Natural killer cell (primary cell): ENCODE measurements around the gene DUSP3. TPM values are rescaled to one million over a fixed set of nuclear protein-coding genes. Genes with fewer than 3 reads are reported as not detected.

Experiments used
- ATAC-seq, 3 donors: fragments of 150-1000 bp in 2 of 3; fragments of 200-7000 bp in 1 of 3; cut with Tn5 transposase; 1 replicate in 1 of 3; 2 replicates in 2 of 3; pipeline ENCODE4 v1.10.0; 2021; ENCODE audit warnings: mild to moderate bottlenecking in 2 of 3, moderate library complexity in 2 of 3
- DNase-seq, 2 donors: peaks; one replicate each; pipeline versions ENCODE4 v3.0.0 to v3.0.0-alpha.2; 2013 to 2021; ENCODE audit warnings: mixed read lengths in 1 of 2
- H3K27ac ChIP-seq: one replicate; pipeline ENCODE4 v1.5.1; 2013; ENCODE audit warnings: mild to moderate bottlenecking, low read length
- H3K27me3 ChIP-seq: one replicate; pipeline ENCODE4 v1.6.1; 2013; ENCODE audit warnings: low read length; ENCODE audit not compliant: control insufficient read depth, insufficient read depth
- H3K36me3 ChIP-seq: one replicate; pipeline ENCODE4 v1.6.1; 2013; ENCODE audit warnings: low read length; ENCODE audit not compliant: control insufficient read depth, insufficient read depth
- H3K4me1 ChIP-seq: one replicate; pipeline ENCODE4 v1.6.1; 2013; ENCODE audit warnings: low read length; ENCODE audit not compliant: control insufficient read depth, insufficient read depth
- H3K4me3 ChIP-seq: one replicate; pipeline ENCODE4 v1.5.1; 2013; ENCODE audit warnings: low read length
- H3K9me3 ChIP-seq: one replicate; pipeline ENCODE4 v1.6.1; 2013; ENCODE audit warnings: low read length; ENCODE audit not compliant: control insufficient read depth, insufficient read depth
- H3K27ac Mint-ChIP-seq, 2 donors: one replicate each; pipeline ENCODE4 v1.8.0; 2022; ENCODE audit warnings: mild to moderate bottlenecking in 2 of 2, mixed read lengths in 2 of 2, moderate library complexity in 1 of 2
- H3K27me3 Mint-ChIP-seq, 2 donors: one replicate each; pipeline ENCODE4 v1.8.0; 2022; ENCODE audit warnings: low read depth in 2 of 2, mixed read lengths in 2 of 2
- H3K36me3 Mint-ChIP-seq: one replicate; pipeline ENCODE4 v1.8.0; 2022; ENCODE audit warnings: mixed read lengths
- H3K4me1 Mint-ChIP-seq, 2 donors: one replicate each; pipeline ENCODE4 v1.8.0; 2022; ENCODE audit warnings: mixed read lengths in 2 of 2
- H3K4me3 Mint-ChIP-seq: one replicate; pipeline ENCODE4 v1.8.0; 2022; ENCODE audit warnings: mild to moderate bottlenecking, moderate library complexity, mixed read lengths
- H3K9me3 Mint-ChIP-seq, 2 donors: one replicate each; pipeline ENCODE4 v1.8.0; 2022; ENCODE audit warnings: mixed read lengths in 2 of 2
- CTCF ChIP-seq: fragments of 200-600 bp; IDR thresholded peaks from one replicate; pipeline ENCODE4 v1.8.0; 2022; ENCODE audit warnings: antibody characterized with exemption
- WGBS: methylation state at CpG from one replicate; pipeline ENCODE4 v1.1.7; 2013; ENCODE audit warnings: missing lambda C conversion rate; ENCODE audit not compliant: insufficient coverage; 5-methylcytosine and 5-hydroxymethylcytosine counted together
- intact Hi-C: fragments of 100-400 bp; cut with micrococcal nuclease; formaldehyde crosslinking; loops from one replicate; pipeline ENCODE4 v1.14.2; 2022
- total RNA-seq, 4 donors: library from RNA; stranded (reverse); fragments of 120-200 nt in 1 of 4; gene quantifications; one replicate each; pipeline versions ENCODE4 v1.2.3 to v1.2.4, GENCODE V29; 2013 to 2022

DUSP3 gene
- total RNA-seq, 3 donors from 2014 or later (not counting 1 experiment from before 2014, with no cell fraction given): 6.3 to 15.9 (median 12.9) TPM

DNA sequence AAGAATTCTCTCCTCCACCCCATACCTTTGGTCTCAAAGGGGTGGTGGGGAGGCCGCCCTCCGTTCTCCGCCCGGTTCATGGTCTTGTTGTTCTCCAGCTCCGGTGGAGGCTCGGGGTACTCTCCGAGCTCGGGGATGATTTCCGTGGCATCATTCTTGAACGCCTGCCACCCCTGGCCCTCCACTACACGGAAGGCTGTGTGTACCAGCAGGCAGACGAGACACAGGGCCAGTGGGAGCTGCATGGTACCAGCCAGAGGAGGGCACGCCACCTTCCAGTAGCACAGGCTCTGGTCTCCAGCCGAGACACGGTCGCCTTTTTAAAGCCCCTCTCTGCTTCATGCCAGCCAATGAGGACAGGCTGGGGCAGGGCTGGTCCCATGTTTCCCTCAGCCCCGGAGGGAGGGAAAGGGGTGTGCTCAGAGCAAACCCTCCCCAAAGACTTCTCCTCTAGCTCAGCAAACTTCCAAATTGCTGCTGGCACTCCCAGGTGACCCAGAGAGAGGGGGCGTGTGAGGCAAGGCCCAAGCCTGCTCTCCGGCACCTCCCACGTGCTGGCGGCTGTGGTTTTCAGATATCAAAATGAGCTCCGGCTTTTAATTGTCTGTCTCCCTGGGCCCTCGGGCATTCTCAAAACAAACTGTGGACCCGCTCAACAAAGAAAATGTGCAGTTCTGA lies 20.1 kb downstream of the DUSP3 start, which contains the start of gene SOST:
TSS of gene SOST (minus strand) at position 295 of the 678 bp plus-strand sequence. CDS start at position 245, 50 bp downstream.
- H3K27me3 Mint-ChIP-seq: peaks cover 32 to 37% of the 10 kb centered on the region in 2 donors
- Histone ChIP-seq H3K36me3 (no peaks in the 10 kb centered on the region), H3K4me3 (no peak within 1 kb of the TSS), H3K4me1 (peaks cover 51% of the 10 kb centered on the region), H3K27me3 (peaks cover 39% of the 10 kb centered on the region), H3K9me3 (no peaks in the 10 kb centered on the region), H3K27ac (no peak within 1 kb of the TSS)
- no peak for TF ChIP-seq CTCF
- DNase-seq: no peak
- intact Hi-C loops: no loop called here
- H3K36me3 Mint-ChIP-seq: no peaks in the 10 kb centered on the region
- H3K4me1 Mint-ChIP-seq: peaks cover 17 to 30% of the 10 kb centered on the region in 2 donors
- no peaks in the 10 kb centered on the region for H3K9me3 Mint-ChIP-seq
- no peak within 1 kb of the TSS for H3K27ac Mint-ChIP-seq
- H3K4me3 Mint-ChIP-seq: no peak within 1 kb of the TSS
- WGBS: 82% methylated on average over 24 of the region's 24 CpGs
- no peak for ATAC-seq

DNA sequence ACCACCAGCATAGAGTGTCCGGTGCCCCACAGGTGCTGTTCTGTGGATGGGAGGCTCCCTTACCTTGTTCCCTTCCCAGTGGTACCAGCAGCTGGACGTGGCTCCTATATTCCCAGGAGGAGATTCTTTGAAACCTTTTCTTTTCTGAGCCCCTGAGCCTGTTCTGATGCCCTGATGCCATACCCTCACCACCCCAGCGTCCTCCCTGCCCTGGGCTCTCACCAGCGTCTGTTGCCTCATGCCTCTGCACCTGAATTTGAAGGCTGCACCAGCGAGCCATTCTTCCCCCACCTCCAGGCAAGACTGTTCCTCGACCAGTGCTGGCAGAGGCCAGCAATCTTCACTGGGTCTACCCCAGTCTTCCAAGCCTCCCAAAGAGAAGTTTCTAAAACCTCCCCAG lies 20.7 kb downstream of the DUSP3 start:
- Mint-ChIP-seq H3K36me3 (no peaks in the 10 kb centered on the region), H3K27me3 (peaks cover 37 to 38% of the 10 kb centered on the region in 2 donors), H3K4me3 (no peak overlapping the region), H3K4me1 (peaks cover 22 to 36% of the 10 kb centered on the region in 2 donors), H3K27ac (no peak overlapping the region), H3K9me3 (no peaks in the 10 kb centered on the region)
- H3K36me3 ChIP-seq: no peaks in the 10 kb centered on the region
- peaks cover 56% of the 10 kb centered on the region for H3K4me1 ChIP-seq
- TF ChIP-seq CTCF: no peak
- WGBS: 71% methylated on average over 6 of the region's 6 CpGs
- no peak overlapping the region for H3K4me3 ChIP-seq
- no peak for DNase-seq
- no peaks in the 10 kb centered on the region for H3K9me3 ChIP-seq
- ATAC-seq: no peak
- H3K27me3 ChIP-seq: peaks cover 39% of the 10 kb centered on the region
- H3K27ac ChIP-seq: no peak overlapping the region
- intact Hi-C loops: no loop called here

DNA sequence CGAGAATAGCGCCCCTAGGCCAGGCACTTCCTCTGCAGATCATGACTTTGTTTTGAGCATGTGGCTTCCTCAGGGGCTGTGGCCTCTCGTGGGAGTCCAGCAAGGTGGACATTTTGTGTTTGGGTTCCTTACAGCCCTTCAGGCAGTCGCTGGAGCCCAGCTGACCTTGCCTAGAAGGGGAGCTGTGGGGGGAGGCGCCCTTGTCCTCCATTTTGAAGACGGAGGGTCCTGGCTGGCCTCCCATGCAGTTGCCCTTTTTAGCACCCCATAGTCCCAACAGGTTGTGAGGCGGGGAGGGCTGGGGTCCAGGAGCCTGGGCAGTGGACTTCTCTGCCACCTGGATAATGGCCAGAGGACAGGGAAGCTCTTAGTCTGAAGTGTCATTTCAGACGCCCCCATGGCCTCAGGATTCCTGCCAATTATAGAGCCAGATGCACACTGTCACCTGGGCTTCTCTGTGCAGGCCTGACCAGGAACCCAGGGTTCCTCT lies 21.6 kb downstream of the DUSP3 start:
- Mint-ChIP-seq H3K36me3 (no peaks in the 10 kb centered on the region), H3K27me3 (peaks cover 45 to 46% of the 10 kb centered on the region in 2 donors), H3K27ac (no peak overlapping the region), H3K4me3 (no peak overlapping the region), H3K9me3 (no peaks in the 10 kb centered on the region), H3K4me1 (peaks cover 30 to 44% of the 10 kb centered on the region in 2 donors)
- no peaks in the 10 kb centered on the region for H3K9me3 ChIP-seq
- ATAC-seq (no peak), DNase-seq (no peak)
- no peak overlapping the region for H3K27ac ChIP-seq
- peaks cover 62% of the 10 kb centered on the region for H3K4me1 ChIP-seq
- 64% methylated on average over 6 of the region's 8 CpGs for WGBS
- intact Hi-C loops: no loop called here
- no peaks in the 10 kb centered on the region for H3K36me3 ChIP-seq
- no peak for TF ChIP-seq CTCF
- no peak overlapping the region for H3K4me3 ChIP-seq
- H3K27me3 ChIP-seq: peaks cover 39% of the 10 kb centered on the region
